Loucy (cell line): ENCODE data around the gene SMC3.
"Not testable (repeated sequence)": the region's sequence is repeated elsewhere in the genome, so short reads cannot be mapped to it uniquely, and the experiment has no call there.

Experiments
- H2AFZ ChIP-seq: fragments of 200-600 bp; sonication (generic); 2 replicates; pipeline ENCODE4 v1.6.0; 2016; ENCODE audit warnings: antibody characterized with exemption, mild to moderate bottlenecking, low read length, moderate library complexity
- H3F3A ChIP-seq: fragments of 200-600 bp; 2 replicates; pipeline ENCODE4 v1.6.0; 2016; ENCODE audit warnings: antibody characterized with exemption, low read depth, mild to moderate bottlenecking
- H3K27me3 ChIP-seq: fragments of 200-600 bp; sonication (generic); 2 replicates; pipeline ENCODE4 v1.6.1; 2014; ENCODE audit warnings: low read length, mild to moderate bottlenecking; ENCODE audit not compliant: insufficient read depth, poor library complexity, severe bottlenecking
- H3K36me3 ChIP-seq: fragments of 200-600 bp; sonication (generic); 2 replicates; pipeline ENCODE4 v1.6.1; 2016; ENCODE audit warnings: low read length; ENCODE audit not compliant: insufficient read depth
- H3K4me1 ChIP-seq: fragments of 200-600 bp; sonication (generic); 2 replicates; pipeline ENCODE4 v1.5.1; 2014; ENCODE audit warnings: low read length, mild to moderate bottlenecking; ENCODE audit not compliant: insufficient read depth, poor library complexity, severe bottlenecking
- H3K4me2 ChIP-seq: fragments of 200-600 bp; sonication (generic); 2 replicates; pipeline ENCODE4 v1.6.0; 2014; ENCODE audit warnings: antibody characterized with exemption, low read length, low read depth, mild to moderate bottlenecking; ENCODE audit not compliant: poor library complexity, severe bottlenecking
- H3K4me3 ChIP-seq: fragments of 200-600 bp; sonication (generic); 2 replicates; pipeline ENCODE4 v1.5.1; 2014; ENCODE audit warnings: low read length, mild to moderate bottlenecking, mixed read lengths; ENCODE audit not compliant: poor library complexity, severe bottlenecking
- H3K79me2 ChIP-seq: fragments of 200-600 bp; sonication (generic); 2 replicates; pipeline ENCODE4 v1.6.1; 2014; ENCODE audit warnings: low read length; ENCODE audit not compliant: insufficient read depth
- H3K9ac ChIP-seq: fragments of 200-600 bp; sonication (generic); 2 replicates; pipeline ENCODE4 v1.6.0; 2014; ENCODE audit warnings: mild to moderate bottlenecking, low read depth, low read length, moderate library complexity; ENCODE audit not compliant: poor library complexity, severe bottlenecking
- H3K9me2 ChIP-seq: fragments of 200-600 bp; sonication (generic); replicated peaks from 2 replicates; pipeline ENCODE4 v1.6.1; 2016; ENCODE audit warnings: low read depth, low read length, mixed read lengths
- H3K9me3 ChIP-seq: fragments of 200-600 bp; sonication (generic); 2 replicates; pipeline ENCODE4 v1.6.1; 2014; ENCODE audit warnings: mild to moderate bottlenecking, antibody characterized with exemption, low read length, low read depth; ENCODE audit not compliant: insufficient read depth
- H4K20me1 ChIP-seq: fragments of 200-600 bp; sonication (generic); 2 replicates; pipeline ENCODE4 v1.6.0; 2014; ENCODE audit warnings: antibody characterized with exemption, low read length, mild to moderate bottlenecking; ENCODE audit not compliant: insufficient read depth, poor library complexity, severe bottlenecking
- CTCF ChIP-seq: fragments of 200-600 bp; sonication (generic); conservative IDR thresholded peaks from 2 replicates; pipeline ENCODE4 v1.5.1; 2014; ENCODE audit warnings: mild to moderate bottlenecking, antibody characterized with exemption, low read length
- EZH2phosphoT487 ChIP-seq: fragments of 200-600 bp; IDR thresholded peaks from 2 replicates; pipeline ENCODE4 v1.6.1; 2018; ENCODE audit warnings: antibody characterized with exemption, mild to moderate bottlenecking, moderate library complexity, borderline replicate concordance

The SMC3 gene

GRCh38 chr10:110530131-110530831, 37.2 kb upstream of the SMC3 start:
- no peaks in the 10 kb centered on the region for H3K36me3 ChIP-seq
- TF ChIP-seq CTCF = no peak
- TF ChIP-seq EZH2phosphoT487 = no peak
- H3K4me2 ChIP-seq = no peak overlapping the region
- H3F3A ChIP-seq = no peaks in the 10 kb centered on the region
- no peak overlapping the region for H3K9ac ChIP-seq
- no peaks in the 10 kb centered on the region for H4K20me1 ChIP-seq
- no peaks in the 10 kb centered on the region for H3K9me3 ChIP-seq
- H3K4me3 ChIP-seq = no peak overlapping the region
- H2AFZ ChIP-seq = no peak overlapping the region
- no peaks in the 10 kb centered on the region for H3K4me1 ChIP-seq
- H3K27me3 ChIP-seq = no peaks in the 10 kb centered on the region
- H3K9me2 ChIP-seq = no peaks in the 10 kb centered on the region
- no peaks in the 10 kb centered on the region for H3K79me2 ChIP-seq

- Histone ChIP-seq H3K9me2 (no peaks in the 10 kb centered on the region), H3K9ac (no peak overlapping the region), H3F3A (no peaks in the 10 kb centered on the region), H3K36me3 (no peaks in the 10 kb centered on the region), H3K4me1 (peaks cover 11% of the 10 kb centered on the region), H4K20me1 (no peaks in the 10 kb centered on the region), H2AFZ (no peak overlapping the region), H3K9me3 (no peaks in the 10 kb centered on the region), H3K4me3 (no peak overlapping the region), H3K4me2 (no peak overlapping the region), H3K79me2 (no peaks in the 10 kb centered on the region), H3K27me3 (no peaks in the 10 kb centered on the region)
- TF ChIP-seq CTCF = no peak
- TF ChIP-seq EZH2phosphoT487 = no peak
Observed at GRCh38 chr10:110531687-110532086, 35.8 kb upstream of the SMC3 start.

- not testable (repeated sequence) for H4K20me1 ChIP-seq, H3K4me3 ChIP-seq, H3K9me3 ChIP-seq, H3K36me3 ChIP-seq, H3F3A ChIP-seq, H3K27me3 ChIP-seq, H2AFZ ChIP-seq, H3K9ac ChIP-seq, H3K9me2 ChIP-seq, H3K4me2 ChIP-seq, H3K79me2 ChIP-seq
- peaks cover 16% of the 10 kb centered on the region for H3K4me1 ChIP-seq
Observed at GRCh38 chr10:110532628-110533027, 34.9 kb upstream of the SMC3 start.

- Histone ChIP-seq H4K20me1 (no peaks in the 10 kb centered on the region), H3F3A (no peaks in the 10 kb centered on the region), H3K9me3 (no peaks in the 10 kb centered on the region), H3K4me2 (no peak overlapping the region), H3K36me3 (no peaks in the 10 kb centered on the region), H3K79me2 (no peaks in the 10 kb centered on the region), H3K9ac (no peak overlapping the region), H3K4me3 (no peak overlapping the region), H2AFZ (no peak overlapping the region), H3K4me1 (peaks cover 16% of the 10 kb centered on the region), H3K27me3 (no peaks in the 10 kb centered on the region), H3K9me2 (no peaks in the 10 kb centered on the region)
- TF ChIP-seq CTCF (no peak), EZH2phosphoT487 (no peak)
Observed at GRCh38 chr10:110533149-110533548, 34.3 kb upstream of the SMC3 start.
